Measurements from ENCODE around the gene POLR2E.

- TF ChIP-seq SIN3A (IDR thresholded peaks at IDR 0.05; ENCODE audit: borderline replicate concordance, low read depth, low read length) = no peak
- no peak for TF ChIP-seq HCFC1 (IDR thresholded peaks at IDR 0.05; ENCODE audit: low read depth, low read length)
- TF ChIP-seq ELF1 (CRISPR knock-in tag; IDR thresholded peaks at IDR 0.05) = no peak
- TF ChIP-seq IKZF1 (IDR thresholded peaks at IDR 0.05) = no peak
- TF ChIP-seq ZMYM3 (CRISPR knock-in tag; IDR thresholded peaks at IDR 0.05) = no peak
- no peak for TF ChIP-seq BRD4 (CRISPR knock-in tag; IDR thresholded peaks at IDR 0.05)
- TF ChIP-seq, protein P1, sequence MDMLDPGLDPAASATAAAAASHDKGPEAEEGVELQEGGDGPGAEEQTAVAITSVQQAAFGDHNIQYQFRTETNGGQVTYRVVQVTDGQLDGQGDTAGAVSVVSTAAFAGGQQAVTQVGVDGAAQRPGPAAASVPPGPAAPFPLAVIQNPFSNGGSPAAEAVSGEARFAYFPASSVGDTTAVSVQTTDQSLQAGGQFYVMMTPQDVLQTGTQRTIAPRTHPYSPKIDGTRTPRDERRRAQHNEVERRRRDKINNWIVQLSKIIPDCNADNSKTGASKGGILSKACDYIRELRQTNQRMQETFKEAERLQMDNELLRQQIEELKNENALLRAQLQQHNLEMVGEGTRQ (IDR thresholded peaks at IDR 0.05; ENCODE audit: low read depth, low read length) = no peak
- TF ChIP-seq, protein P1 (CRISPR knock-in tag; IDR thresholded peaks at IDR 0.05; ENCODE audit: borderline replicate concordance) = no peak
- TF ChIP-seq, protein P2, sequence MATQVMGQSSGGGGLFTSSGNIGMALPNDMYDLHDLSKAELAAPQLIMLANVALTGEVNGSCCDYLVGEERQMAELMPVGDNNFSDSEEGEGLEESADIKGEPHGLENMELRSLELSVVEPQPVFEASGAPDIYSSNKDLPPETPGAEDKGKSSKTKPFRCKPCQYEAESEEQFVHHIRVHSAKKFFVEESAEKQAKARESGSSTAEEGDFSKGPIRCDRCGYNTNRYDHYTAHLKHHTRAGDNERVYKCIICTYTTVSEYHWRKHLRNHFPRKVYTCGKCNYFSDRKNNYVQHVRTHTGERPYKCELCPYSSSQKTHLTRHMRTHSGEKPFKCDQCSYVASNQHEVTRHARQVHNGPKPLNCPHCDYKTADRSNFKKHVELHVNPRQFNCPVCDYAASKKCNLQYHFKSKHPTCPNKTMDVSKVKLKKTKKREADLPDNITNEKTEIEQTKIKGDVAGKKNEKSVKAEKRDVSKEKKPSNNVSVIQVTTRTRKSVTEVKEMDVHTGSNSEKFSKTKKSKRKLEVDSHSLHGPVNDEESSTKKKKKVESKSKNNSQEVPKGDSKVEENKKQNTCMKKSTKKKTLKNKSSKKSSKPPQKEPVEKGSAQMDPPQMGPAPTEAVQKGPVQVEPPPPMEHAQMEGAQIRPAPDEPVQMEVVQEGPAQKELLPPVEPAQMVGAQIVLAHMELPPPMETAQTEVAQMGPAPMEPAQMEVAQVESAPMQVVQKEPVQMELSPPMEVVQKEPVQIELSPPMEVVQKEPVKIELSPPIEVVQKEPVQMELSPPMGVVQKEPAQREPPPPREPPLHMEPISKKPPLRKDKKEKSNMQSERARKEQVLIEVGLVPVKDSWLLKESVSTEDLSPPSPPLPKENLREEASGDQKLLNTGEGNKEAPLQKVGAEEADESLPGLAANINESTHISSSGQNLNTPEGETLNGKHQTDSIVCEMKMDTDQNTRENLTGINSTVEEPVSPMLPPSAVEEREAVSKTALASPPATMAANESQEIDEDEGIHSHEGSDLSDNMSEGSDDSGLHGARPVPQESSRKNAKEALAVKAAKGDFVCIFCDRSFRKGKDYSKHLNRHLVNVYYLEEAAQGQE (IDR thresholded peaks at IDR 0.05; ENCODE audit: borderline replicate concordance in 1 of 2, low read depth in 1 of 2, low read length in 2 of 2) = no peak
- no peak for TF ChIP-seq ZNF138 (CRISPR knock-in tag; IDR thresholded peaks at IDR 0.05; ENCODE audit: low read depth)
- no peak for TF ChIP-seq CC2D1A (CRISPR knock-in tag; IDR thresholded peaks at IDR 0.05)
- TF ChIP-seq ZNF432 (CRISPR knock-in tag; IDR thresholded peaks at IDR 0.05; ENCODE audit: borderline replicate concordance) = no peak
- no peak for TF ChIP-seq ZNF776 (CRISPR knock-in tag; IDR thresholded peaks at IDR 0.05)
- TF ChIP-seq, protein P3, sequence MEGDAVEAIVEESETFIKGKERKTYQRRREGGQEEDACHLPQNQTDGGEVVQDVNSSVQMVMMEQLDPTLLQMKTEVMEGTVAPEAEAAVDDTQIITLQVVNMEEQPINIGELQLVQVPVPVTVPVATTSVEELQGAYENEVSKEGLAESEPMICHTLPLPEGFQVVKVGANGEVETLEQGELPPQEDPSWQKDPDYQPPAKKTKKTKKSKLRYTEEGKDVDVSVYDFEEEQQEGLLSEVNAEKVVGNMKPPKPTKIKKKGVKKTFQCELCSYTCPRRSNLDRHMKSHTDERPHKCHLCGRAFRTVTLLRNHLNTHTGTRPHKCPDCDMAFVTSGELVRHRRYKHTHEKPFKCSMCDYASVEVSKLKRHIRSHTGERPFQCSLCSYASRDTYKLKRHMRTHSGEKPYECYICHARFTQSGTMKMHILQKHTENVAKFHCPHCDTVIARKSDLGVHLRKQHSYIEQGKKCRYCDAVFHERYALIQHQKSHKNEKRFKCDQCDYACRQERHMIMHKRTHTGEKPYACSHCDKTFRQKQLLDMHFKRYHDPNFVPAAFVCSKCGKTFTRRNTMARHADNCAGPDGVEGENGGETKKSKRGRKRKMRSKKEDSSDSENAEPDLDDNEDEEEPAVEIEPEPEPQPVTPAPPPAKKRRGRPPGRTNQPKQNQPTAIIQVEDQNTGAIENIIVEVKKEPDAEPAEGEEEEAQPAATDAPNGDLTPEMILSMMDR (CRISPR knock-in tag; IDR thresholded peaks at IDR 0.05) = no peak
Observed at GRCh38 chr19:1055886-1056620, 39.1 kb downstream of the POLR2E start.
